WTC11 (cell line): ENCODE results near the gene APOL6. TPM values are rescaled to one million over a fixed set of nuclear protein-coding genes. Genes with fewer than 3 reads are reported as not detected.

ENCODE experiments used
- ATAC-seq: fragments of 200-7000 bp; cut with Tn5 transposase; 2 replicates; pipeline ENCODE4 v1.10.0; 2021; ENCODE audit warnings: mild to moderate bottlenecking, moderate library complexity
- CTCF ChIA-PET: fragments of 300-600 bp; sonication (Branson Sonifier 250); formaldehyde crosslinking; loops from one replicate; lab custom pipeline; 2021; ENCODE audit warnings: antibody characterized with exemption; lab: Charles Lee
- POLR2A ChIA-PET: fragments of 350-600 bp; sonication (Branson Sonifier 250); formaldehyde crosslinking; loops from one replicate; lab custom pipeline; 2021; ENCODE audit warnings: antibody characterized with exemption; lab: Charles Lee
- DNase-seq: peaks from one replicate; pipeline ENCODE4 v3.0.0; 2021; ENCODE audit warnings: low spot score
- H3K27ac Mint-ChIP-seq: 2 replicates; pipeline ENCODE4 v1.8.0; 2021; ENCODE audit warnings: mixed read lengths
- H3K27me3 Mint-ChIP-seq: 2 replicates; pipeline ENCODE4 v1.8.0; 2021; ENCODE audit warnings: low read depth, mild to moderate bottlenecking, moderate library complexity, mixed read lengths
- H3K36me3 Mint-ChIP-seq: 2 replicates; pipeline ENCODE4 v1.8.0; 2021; ENCODE audit warnings: mixed read lengths
- H3K4me1 Mint-ChIP-seq: 2 replicates; pipeline ENCODE4 v1.8.0; 2022; ENCODE audit warnings: mixed read lengths
- H3K4me3 Mint-ChIP-seq: 2 replicates; pipeline ENCODE4 v1.8.0; 2021; ENCODE audit warnings: mild to moderate bottlenecking, moderate library complexity, mixed read lengths
- H3K9me3 Mint-ChIP-seq: 2 replicates; pipeline ENCODE4 v1.8.0; 2021; ENCODE audit warnings: mixed read lengths
- ARID4B ChIP-seq: sonication (generic); formaldehyde crosslinking; IDR thresholded peaks from 2 replicates; pipeline ENCODE4 v1.8.0; 2023; ENCODE audit warnings: missing genetic modification reagents, mild to moderate bottlenecking, borderline replicate concordance
- CTCF ChIP-seq: fragments of 200-600 bp; IDR thresholded peaks from 2 replicates; pipeline ENCODE4 v1.8.0; 2022; ENCODE audit warnings: antibody characterized with exemption
- GTF2I ChIP-seq: fragments of 250-450 bp; sonication (Bioruptor Pico); conservative IDR thresholded peaks from 2 replicates; pipeline ENCODE4 v1.4.0; 2021; ENCODE audit warnings: mild to moderate bottlenecking
- HMGA2 ChIP-seq: fragments of 250-450 bp; sonication (Bioruptor Pico); IDR thresholded peaks from 2 replicates; pipeline ENCODE4 v1.4.0; 2021; ENCODE audit warnings: mild to moderate bottlenecking, moderate library complexity
- IRF1 ChIP-seq: sonication (generic); formaldehyde crosslinking; IDR thresholded peaks from 2 replicates; pipeline ENCODE4 v1.8.0; 2023; ENCODE audit warnings: missing genetic modification reagents
- JAZF1 ChIP-seq: fragments of 250-450 bp; sonication (Bioruptor Pico); IDR thresholded peaks from 2 replicates; pipeline ENCODE4 v1.9.0; 2021; ENCODE audit warnings: moderate library complexity, mild to moderate bottlenecking, inconsistent platforms
- JUN ChIP-seq: sonication (generic); formaldehyde crosslinking; IDR thresholded peaks from 2 replicates; pipeline ENCODE4 v1.8.0; 2023; ENCODE audit warnings: mild to moderate bottlenecking, missing genetic modification reagents
- MLX ChIP-seq: sonication (generic); formaldehyde crosslinking; IDR thresholded peaks from 2 replicates; pipeline ENCODE4 v1.8.1; 2023; ENCODE audit warnings: mild to moderate bottlenecking, missing genetic modification reagents, moderate library complexity
- MXD4 ChIP-seq: fragments of 250-450 bp; sonication (Bioruptor Pico); IDR thresholded peaks from 2 replicates; pipeline ENCODE4 v1.8.0; 2021; ENCODE audit warnings: mild to moderate bottlenecking, moderate library complexity, borderline replicate concordance
- MYBL2 ChIP-seq: sonication (generic); formaldehyde crosslinking; IDR thresholded peaks from 2 replicates; pipeline ENCODE4 v1.8.1; 2023; ENCODE audit warnings: mild to moderate bottlenecking, moderate library complexity, missing genetic modification reagents
- NFYB ChIP-seq: sonication (generic); formaldehyde crosslinking; conservative IDR thresholded peaks from 2 replicates; pipeline ENCODE4 v1.8.0; 2022; ENCODE audit warnings: low read depth, missing genetic modification reagents
- OVOL2 ChIP-seq: fragments of 250-450 bp; sonication (Bioruptor Pico); IDR thresholded peaks from 2 replicates; pipeline ENCODE4 v1.9.0; 2021; ENCODE audit warnings: mild to moderate bottlenecking, borderline replicate concordance
- SMAD4 ChIP-seq: sonication (generic); formaldehyde crosslinking; IDR thresholded peaks from 2 replicates; pipeline ENCODE4 v1.8.0; 2022; ENCODE audit warnings: mild to moderate bottlenecking, missing genetic modification reagents
- SP1 ChIP-seq: sonication (generic); formaldehyde crosslinking; conservative IDR thresholded peaks from 2 replicates; pipeline ENCODE4 v1.8.1; 2022; ENCODE audit warnings: missing genetic modification reagents
- TCF7 ChIP-seq: sonication (generic); formaldehyde crosslinking; IDR thresholded peaks from 2 replicates; pipeline ENCODE4 v1.8.0; 2022; ENCODE audit warnings: mild to moderate bottlenecking, low read depth, missing genetic modification reagents, moderate library complexity
- TEAD1 ChIP-seq: sonication (generic); formaldehyde crosslinking; IDR thresholded peaks from 2 replicates; pipeline ENCODE4 v1.8.0; 2022; ENCODE audit warnings: mild to moderate bottlenecking, missing genetic modification reagents
- ZBTB43 ChIP-seq: sonication (generic); formaldehyde crosslinking; IDR thresholded peaks from 2 replicates; pipeline ENCODE4 v1.8.1; 2023; ENCODE audit warnings: mild to moderate bottlenecking, missing genetic modification reagents
- ZNF232 ChIP-seq: sonication (generic); formaldehyde crosslinking; IDR thresholded peaks from 2 replicates; pipeline ENCODE4 v1.8.0; 2022; ENCODE audit warnings: mild to moderate bottlenecking, missing genetic modification reagents
- ZNF532 ChIP-seq: fragments of 250-450 bp; sonication (Bioruptor Pico); IDR thresholded peaks from 2 replicates; pipeline ENCODE4 v1.9.0; 2021; ENCODE audit warnings: mild to moderate bottlenecking, borderline replicate concordance
- ZNF671 ChIP-seq: fragments of 250-450 bp; sonication (Bioruptor Pico); IDR thresholded peaks from 2 replicates; pipeline ENCODE4 v1.8.0; 2021; ENCODE audit warnings: mild to moderate bottlenecking
- total RNA-seq: library from RNA; stranded (reverse); gene quantifications from 3 replicates; pipeline ENCODE4 v1.2.3, GENCODE V29; 2021

Gene APOL6
- total RNA-seq, 1 experiment from 2014 or later: 0.17 TPM

- no peak for TF ChIP-seq MXD4
- no peak for TF ChIP-seq ZNF232 (CRISPR knock-in tag)
- TF ChIP-seq ARID4B (CRISPR knock-in tag): no peak
- TF ChIP-seq TEAD1 (CRISPR knock-in tag): no peak
- TF ChIP-seq MLX (CRISPR knock-in tag): no peak
- TF ChIP-seq SP1 (CRISPR knock-in tag): no peak
- no peak for TF ChIP-seq GTF2I
- no peak for TF ChIP-seq IRF1
- no peak for TF ChIP-seq OVOL2 (CRISPR knock-in tag)
- no peak for TF ChIP-seq TCF7
- TF ChIP-seq CTCF: no peak
- no peak for TF ChIP-seq ZNF532
- no peak for TF ChIP-seq MYBL2 (CRISPR knock-in tag)
- no peak for TF ChIP-seq SMAD4
- no peak for TF ChIP-seq HMGA2 (CRISPR knock-in tag)
- TF ChIP-seq JUN (CRISPR knock-in tag): no peak
- no peak for TF ChIP-seq NFYB
- no peak for TF ChIP-seq JAZF1 (CRISPR knock-in tag)
- TF ChIP-seq ZNF671 (CRISPR knock-in tag): no peak
- no peak for TF ChIP-seq ZBTB43
- ATAC-seq: no peak
- Mint-ChIP-seq H3K36me3 (peaks cover 3% of the 10 kb centered on the region), H3K27me3 (peaks cover 9% of the 10 kb centered on the region), H3K27ac (no peak overlapping the region), H3K4me3 (no peak overlapping the region), H3K4me1 (peaks cover 12% of the 10 kb centered on the region), H3K9me3 (peaks cover 14% of the 10 kb centered on the region)
- POLR2A ChIA-PET: no interaction called here
- no peak for DNase-seq
- CTCF ChIA-PET: no interaction called here
Observed at GRCh38 chr22:35651085-35651484, 2.8 kb downstream of the APOL6 start.
